NB4 (cell line): ENCODE results near the gene ZNF579.

Source experiments
- MYC ChIP-seq: IDR thresholded peaks from 2 replicates; pipeline ENCODE4 v1.6.1; 2011; ENCODE audit warnings: low read depth, low read length
- POLR2A ChIP-seq: IDR thresholded peaks from 2 replicates; pipeline ENCODE4 v1.6.1; 2011; ENCODE audit warnings: mild to moderate bottlenecking; ENCODE audit not compliant: insufficient read length; ENCODE audit errors: extremely low read depth
- TF ChIP-seq, protein P1 (sequence below): IDR thresholded peaks from one replicate; pipeline ENCODE4 v1.5.1; 2012; ENCODE audit warnings: low read depth, low read length
- TF ChIP-seq, protein P2 (sequence below): IDR thresholded peaks from 2 replicates; pipeline ENCODE4 v1.6.1; 2011; ENCODE audit warnings: low read depth, low read length

DNA sequence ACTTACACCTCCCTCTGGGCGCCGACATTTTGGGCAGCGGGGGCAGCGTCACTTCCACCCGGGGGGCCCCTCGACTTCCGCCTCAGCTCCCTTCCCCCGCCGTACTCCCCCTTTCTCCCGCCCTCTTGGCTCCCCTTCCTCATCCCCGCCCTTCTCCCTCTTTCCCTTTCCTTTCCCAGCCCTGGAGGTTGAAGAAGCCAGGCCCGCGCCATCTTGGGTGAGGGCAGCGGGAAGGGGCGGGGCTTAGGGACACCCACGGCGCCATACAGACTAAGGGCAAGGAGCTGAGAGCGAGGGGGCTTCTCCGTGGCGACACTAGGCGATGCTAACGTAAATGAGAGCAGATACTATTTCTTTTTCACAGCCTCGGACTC is 18.8 kb upstream of the ZNF579 start, which contains the start of gene FIZ1:
- TF ChIP-seq, protein P1, sequence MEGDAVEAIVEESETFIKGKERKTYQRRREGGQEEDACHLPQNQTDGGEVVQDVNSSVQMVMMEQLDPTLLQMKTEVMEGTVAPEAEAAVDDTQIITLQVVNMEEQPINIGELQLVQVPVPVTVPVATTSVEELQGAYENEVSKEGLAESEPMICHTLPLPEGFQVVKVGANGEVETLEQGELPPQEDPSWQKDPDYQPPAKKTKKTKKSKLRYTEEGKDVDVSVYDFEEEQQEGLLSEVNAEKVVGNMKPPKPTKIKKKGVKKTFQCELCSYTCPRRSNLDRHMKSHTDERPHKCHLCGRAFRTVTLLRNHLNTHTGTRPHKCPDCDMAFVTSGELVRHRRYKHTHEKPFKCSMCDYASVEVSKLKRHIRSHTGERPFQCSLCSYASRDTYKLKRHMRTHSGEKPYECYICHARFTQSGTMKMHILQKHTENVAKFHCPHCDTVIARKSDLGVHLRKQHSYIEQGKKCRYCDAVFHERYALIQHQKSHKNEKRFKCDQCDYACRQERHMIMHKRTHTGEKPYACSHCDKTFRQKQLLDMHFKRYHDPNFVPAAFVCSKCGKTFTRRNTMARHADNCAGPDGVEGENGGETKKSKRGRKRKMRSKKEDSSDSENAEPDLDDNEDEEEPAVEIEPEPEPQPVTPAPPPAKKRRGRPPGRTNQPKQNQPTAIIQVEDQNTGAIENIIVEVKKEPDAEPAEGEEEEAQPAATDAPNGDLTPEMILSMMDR = no peak
- TF ChIP-seq POLR2A (no peak), MYC (no peak; the same call in 1 of the 2 replicates)
- TF ChIP-seq, protein P2, sequence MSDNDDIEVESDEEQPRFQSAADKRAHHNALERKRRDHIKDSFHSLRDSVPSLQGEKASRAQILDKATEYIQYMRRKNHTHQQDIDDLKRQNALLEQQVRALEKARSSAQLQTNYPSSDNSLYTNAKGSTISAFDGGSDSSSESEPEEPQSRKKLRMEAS = no peak
